HG03469 (cell line): ENCODE data around the gene FAM219A.
"Not testable (repeated sequence)": the region's sequence is repeated elsewhere in the genome, so short reads cannot be mapped to it uniquely, and the experiment has no call there.

Experiments
- ATAC-seq: cut with Tn5 transposase; IDR thresholded peaks from one replicate; pipeline ENCODE4 v1.9.1; 2021; ENCODE audit warnings: mild to moderate bottlenecking, moderate library complexity, moderate number of reproducible peaks; ENCODE audit not compliant: unreplicated experiment

The FAM219A gene

GRCh38 chr9:34363619-34364351 is 94.6 kb downstream of the FAM219A start:
- ATAC-seq: no peak

GRCh38 chr9:34362614-34363214 is 95.7 kb downstream of the FAM219A start:
- ATAC-seq: no peak

GRCh38 chr9:34352957-34353356 is 105.4 kb downstream of the FAM219A start:
- not testable (repeated sequence) for ATAC-seq

- not testable (repeated sequence) for ATAC-seq
Measured at GRCh38 chr9:34352122-34352652, 106.2 kb downstream of the FAM219A start.

GRCh38 chr9:34349324-34349723 is 109.0 kb downstream of the FAM219A start:
- no peak for ATAC-seq
